Measurements from ENCODE around the gene XXYLT1. TPM values are rescaled to one million over a fixed set of nuclear protein-coding genes. Genes with fewer than 3 reads are reported as not detected.

XXYLT1 gene
- total RNA-seq, 1 donor from 2014 or later: 16.4 TPM

- TF ChIP-seq CTCF (conservative IDR thresholded peaks at IDR 0.05; ENCODE audit: low read depth, low read length): no peak
- no peak overlapping the region for H3K4me3 ChIP-seq (ENCODE audit: low read depth, low read length)
- no peak for DNase-seq (ENCODE audit: low read depth)
These were observed 93.4 kb downstream of the XXYLT1 start for GRCh38 chr3:195177422-195178123.

GRCh38 chr3:195176776-195177175 is 94.2 kb downstream of the XXYLT1 start:
- no peak for DNase-seq (ENCODE audit: low read depth)
- TF ChIP-seq CTCF (conservative IDR thresholded peaks at IDR 0.05; ENCODE audit: low read depth, low read length): no peak
- no peak overlapping the region for H3K4me3 ChIP-seq (ENCODE audit: low read depth, low read length)

GRCh38 chr3:195175476-195176337 is 95.3 kb downstream of the XXYLT1 start:
- no peak overlapping the region for H3K4me3 ChIP-seq (ENCODE audit: low read depth, low read length)
- no peak for DNase-seq (ENCODE audit: low read depth)
- no peak for TF ChIP-seq CTCF (conservative IDR thresholded peaks at IDR 0.05; ENCODE audit: low read depth, low read length)

GRCh38 chr3:195175076-195175475 is 95.9 kb downstream of the XXYLT1 start:
- no peak for TF ChIP-seq CTCF (conservative IDR thresholded peaks at IDR 0.05; ENCODE audit: low read depth, low read length)
- no peak for DNase-seq (ENCODE audit: low read depth)
- no peak overlapping the region for H3K4me3 ChIP-seq (ENCODE audit: low read depth, low read length)

GRCh38 chr3:195173657-195174056 is 97.3 kb downstream of the XXYLT1 start:
- TF ChIP-seq CTCF (conservative IDR thresholded peaks at IDR 0.05; ENCODE audit: low read depth, low read length): no peak
- no peak for DNase-seq (ENCODE audit: low read depth)
- H3K4me3 ChIP-seq (ENCODE audit: low read depth, low read length): no peak overlapping the region

- TF ChIP-seq CTCF (conservative IDR thresholded peaks at IDR 0.05; ENCODE audit: low read depth, low read length): no peak
- H3K4me3 ChIP-seq (ENCODE audit: low read depth, low read length): no peak overlapping the region
- DNase-seq (ENCODE audit: low read depth): no peak
These were observed 98.1 kb downstream of the XXYLT1 start for GRCh38 chr3:195172896-195173295.

All from epithelial cell of proximal tubule (primary cell).